Kidney glomerular epithelial cell (primary cell): Measurements from ENCODE around the gene CHST9.
"Not testable (repeated sequence)": the region's sequence is repeated elsewhere in the genome, so short reads cannot be mapped to it uniquely, and the experiment has no call there.

Experiments used
- DNase-seq: peaks from one replicate; lab custom pipeline; 2025; lab: John Stamatoyannopoulos, UW

CHST9 gene

DNA sequence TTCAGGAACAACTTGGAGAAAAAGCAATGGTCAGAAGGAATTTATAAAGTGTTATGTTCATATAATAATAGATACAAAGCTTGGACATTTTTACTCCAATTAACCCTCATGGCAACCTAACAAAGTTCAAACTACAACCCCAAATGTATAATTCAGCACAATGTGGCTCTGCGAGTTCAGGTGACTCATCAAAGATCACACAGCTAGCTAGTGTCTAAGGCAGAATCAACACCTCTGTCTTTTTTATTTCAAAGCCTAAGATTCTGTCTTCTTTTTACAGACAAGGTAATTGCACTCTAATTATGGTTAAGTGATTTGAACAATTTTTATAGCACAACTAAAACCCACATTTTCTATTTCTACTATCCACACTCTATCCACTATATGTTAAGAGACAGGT, 90.5 kb downstream of the CHST9 start:
- no peak for DNase-seq

DNA sequence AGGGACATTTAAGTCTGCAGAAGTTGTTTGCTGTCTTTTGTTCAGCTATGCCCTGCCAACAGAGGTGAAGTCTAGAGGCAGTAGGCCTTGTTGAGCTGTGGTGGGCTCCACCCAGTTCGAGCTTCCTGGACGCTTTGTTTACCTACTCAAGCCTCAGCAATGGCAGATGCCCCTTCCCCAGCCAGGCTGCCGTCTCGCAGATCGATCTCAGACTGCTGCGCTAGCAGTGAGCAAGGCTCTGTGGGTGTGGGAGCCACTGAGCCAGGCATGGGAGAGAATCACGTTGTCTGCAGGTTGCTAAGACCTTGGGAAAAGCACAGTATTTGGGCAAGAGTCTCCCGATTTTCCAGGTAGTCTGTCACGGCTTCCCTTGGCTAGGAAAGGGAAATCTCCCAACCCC, 91.8 kb downstream of the CHST9 start:
- not testable (repeated sequence) for DNase-seq

- DNase-seq = no peak
Measured at GRCh38 chr18:27081701-27082100, 103.4 kb downstream of the CHST9 start.

DNA sequence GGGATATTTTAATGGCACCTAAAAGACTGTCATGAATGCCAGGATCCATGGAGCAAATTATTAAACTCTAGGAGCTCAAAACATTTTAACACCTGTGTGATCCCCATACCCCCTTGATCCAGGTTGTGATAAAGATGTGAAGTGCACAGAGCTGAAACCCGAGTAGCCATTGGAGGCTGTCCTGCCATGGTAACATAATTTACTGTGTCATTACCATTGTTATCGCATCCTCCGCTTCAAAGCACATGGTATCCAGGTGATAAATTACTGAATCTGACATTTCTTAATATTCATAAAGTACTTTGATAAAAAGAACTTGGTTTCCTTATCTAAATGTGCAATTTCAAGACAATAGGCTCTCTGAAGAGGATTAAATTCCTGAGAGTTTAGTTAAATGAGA, 109.3 kb downstream of the CHST9 start:
- peak; percentile 0 for DNase-seq

DNA sequence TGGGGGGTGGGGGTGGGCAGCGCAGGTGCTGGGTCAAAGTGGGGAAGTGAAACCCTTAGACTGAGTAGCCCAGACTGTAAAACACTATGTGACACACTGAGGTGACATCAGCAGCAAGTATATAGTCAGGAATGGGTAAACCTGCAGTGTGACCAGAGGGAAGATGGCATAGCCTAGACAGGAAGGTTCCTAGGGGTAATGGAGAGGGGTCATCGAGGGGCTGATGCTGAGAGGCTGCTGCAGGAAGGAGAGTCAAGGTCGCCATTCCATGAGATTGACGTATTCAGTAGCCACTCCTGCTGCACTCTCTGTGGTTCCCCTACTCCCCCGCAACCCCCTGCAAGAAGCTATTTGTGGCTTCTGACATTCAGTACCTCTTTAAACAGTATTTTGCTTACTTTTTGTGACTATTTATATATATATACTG, 111.7 kb downstream of the CHST9 start:
- DNase-seq = no peak

DNA sequence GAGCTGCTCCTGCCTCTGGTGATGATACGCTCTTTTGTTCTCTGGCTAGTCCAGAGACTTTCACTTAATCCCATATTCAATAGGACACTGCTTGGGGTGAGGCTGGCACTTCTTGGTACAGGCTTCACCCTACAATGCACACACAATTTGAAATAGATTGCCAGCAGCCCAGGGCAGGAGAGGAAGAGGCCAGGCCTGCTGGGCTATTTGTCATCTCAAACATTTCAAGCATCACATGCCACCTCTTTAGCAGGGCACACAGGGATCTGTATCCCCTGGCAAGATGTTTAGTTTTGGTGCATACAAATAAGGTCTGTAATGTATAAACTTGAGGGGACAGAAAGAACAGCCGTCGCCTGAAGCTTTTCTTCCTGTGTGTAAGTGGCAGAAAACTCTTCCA, 120.4 kb downstream of the CHST9 start:
- no peak for DNase-seq

- DNase-seq = no peak
Measured at GRCh38 chr18:27062802-27063201, 122.3 kb downstream of the CHST9 start.

DNA sequence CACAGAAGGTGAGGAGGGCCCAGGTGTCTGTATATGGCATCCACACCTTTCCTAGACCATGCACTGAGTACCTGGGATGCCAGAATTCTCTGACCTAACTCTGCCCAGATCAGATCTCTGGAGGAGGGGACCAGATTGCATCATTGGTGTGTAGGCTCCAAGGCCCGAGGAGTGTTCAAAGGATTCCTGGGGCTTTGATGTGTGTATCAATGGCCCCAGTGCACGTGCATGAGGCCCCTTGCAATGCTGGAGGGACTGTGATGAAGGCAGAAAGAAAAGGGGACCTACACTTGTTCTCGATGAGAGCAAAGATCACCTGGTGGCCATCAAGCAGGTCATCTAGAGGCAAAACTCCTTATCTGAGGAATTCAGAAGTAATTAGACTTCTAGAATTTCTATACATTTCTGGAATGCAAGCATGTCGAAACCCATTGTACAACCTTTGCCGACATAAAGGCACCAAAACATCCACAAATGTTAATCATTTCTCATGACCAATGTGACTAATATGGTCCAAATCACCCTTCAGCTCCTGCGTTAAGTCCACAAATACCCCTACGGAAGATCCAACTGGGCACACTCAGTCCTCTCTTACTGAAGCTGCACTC, 123.5 kb downstream of the CHST9 start:
- DNase-seq = no peak

GRCh38 chr18:27057519-27058234, 127.4 kb downstream of the CHST9 start:
- DNase-seq = no peak

DNA sequence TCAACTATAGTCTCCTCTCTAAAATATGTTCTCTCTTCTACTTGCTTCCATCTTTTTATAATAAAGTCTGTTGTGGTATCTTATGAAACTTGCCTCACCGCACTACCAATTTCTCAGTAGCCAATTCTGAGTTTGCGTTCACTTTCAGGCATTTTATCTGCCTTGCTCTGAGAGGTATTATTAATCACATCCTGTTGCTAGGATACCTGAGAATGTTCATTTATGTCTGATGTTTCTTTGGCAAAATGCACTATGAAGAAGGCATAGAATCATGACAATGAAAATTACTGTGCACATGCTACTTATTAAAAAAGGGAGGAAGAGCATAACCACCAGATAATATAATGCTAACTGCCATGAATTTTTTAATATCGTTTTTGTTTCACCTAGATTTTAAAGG, 130.2 kb downstream of the CHST9 start:
- no peak for DNase-seq

DNA sequence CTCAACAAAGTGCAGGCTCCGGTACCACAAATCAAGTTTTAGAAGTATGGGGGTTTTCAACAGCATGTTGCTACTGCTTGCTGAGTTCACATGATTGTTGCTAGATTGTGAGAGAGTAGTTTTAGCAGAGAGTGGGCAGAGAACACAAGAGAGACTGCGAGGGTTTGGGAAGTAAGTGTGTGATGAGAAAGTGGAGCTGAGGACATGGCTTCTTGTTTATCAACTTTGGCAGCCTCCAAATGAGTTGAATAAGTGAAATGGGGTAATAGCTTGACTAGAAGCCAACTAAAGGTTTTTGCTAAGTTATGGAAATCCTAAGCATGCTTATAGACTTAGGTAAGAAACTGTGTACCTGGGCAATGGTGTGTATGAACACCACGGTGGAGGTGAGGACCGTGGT, 135.1 kb downstream of the CHST9 start:
- DNase-seq = no peak

GRCh38 chr18:27045342-27045741, 139.8 kb downstream of the CHST9 start:
- DNase-seq = no peak

DNA sequence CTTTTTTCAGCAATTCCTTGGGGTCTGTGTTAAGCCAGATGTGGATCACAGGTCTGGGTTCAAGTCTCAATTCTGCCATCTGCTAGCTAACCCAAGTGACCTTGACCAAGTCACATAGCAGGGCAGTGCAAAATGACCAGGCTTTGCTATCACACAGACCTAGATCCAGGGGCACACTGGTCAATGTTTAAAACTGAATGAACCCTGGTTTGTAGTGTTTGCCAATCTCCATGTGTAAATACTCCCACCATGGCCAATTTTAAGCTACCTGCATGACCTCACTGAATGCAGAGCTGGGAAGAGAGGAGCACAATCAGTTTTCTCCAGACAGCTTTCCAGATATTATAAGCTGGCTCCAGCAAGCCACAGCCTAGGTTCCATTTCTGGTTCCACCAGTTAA, 142.9 kb downstream of the CHST9 start:
- no peak for DNase-seq

DNA sequence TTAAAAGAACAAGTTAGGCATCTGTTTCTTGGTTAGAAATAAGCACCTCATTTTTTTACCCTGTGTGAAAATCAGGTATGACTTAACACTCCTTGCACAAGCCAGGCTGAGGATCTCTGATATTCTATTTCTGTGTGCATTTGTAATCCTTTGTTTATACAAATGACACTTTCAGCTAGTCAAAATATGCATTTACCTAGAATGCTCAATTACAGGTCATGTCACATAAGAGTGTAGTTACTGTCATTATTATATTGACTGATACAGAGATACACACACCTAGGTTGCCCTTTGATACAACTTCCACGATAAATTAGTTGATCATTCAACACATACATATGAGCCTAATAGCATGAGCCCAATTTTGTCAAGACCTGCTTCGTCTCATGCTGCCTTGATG, 144.3 kb downstream of the CHST9 start:
- no peak for DNase-seq

DNA sequence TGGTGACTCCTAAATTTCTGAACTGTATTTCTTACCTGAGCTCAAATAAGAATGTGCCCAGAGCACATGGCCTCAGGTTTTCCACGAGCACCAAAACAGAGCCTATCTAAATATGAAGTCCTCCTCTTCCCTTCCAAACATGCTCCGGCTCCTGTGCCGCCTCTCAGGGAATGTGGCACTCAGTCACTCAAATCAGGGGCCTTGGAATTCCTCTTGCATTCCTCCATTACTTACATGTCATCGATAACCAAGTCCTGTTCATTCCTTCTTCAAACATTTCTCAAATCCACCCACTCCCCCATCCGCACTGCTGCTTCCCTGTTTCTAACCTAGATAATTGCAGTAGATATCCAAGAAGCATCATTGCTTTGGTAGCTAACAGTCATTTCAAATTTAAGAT, 151.4 kb downstream of the CHST9 start:
- no peak for DNase-seq

- DNase-seq = no peak
Measured at GRCh38 chr18:27030421-27030820, 154.7 kb downstream of the CHST9 start.

- DNase-seq = peak; percentile 32
Measured at GRCh38 chr18:27022477-27022876, 162.6 kb downstream of the CHST9 start.

DNA sequence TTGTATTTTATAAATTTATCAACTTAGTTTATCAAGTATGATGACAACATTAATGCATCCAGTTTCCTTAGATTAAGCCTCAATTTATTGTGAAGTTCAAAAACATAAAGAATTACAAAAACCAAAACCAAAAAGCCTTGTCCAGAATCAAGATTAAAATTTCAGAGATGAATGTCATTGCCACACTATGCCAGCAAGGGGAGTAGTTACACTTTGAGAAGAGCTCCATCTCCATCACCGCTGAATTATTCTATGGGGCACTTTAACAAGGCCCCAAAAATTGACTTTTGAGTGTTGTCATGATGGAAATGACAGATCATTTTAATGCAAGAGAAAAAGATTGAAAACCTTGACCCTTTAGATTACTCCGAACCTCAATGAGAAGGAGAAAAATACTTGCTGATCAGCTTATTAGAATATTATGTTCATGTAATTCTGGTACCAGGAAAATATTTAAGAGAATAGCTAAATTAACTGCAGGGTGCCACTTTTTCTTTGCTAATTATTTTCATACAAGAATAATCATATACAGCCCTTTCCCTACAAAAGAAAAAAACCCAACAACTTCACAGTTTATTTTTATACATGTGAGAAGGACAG, 167.1 kb downstream of the CHST9 start:
- DNase-seq = peak; percentile 20

GRCh38 chr18:27014841-27015240, 170.3 kb downstream of the CHST9 start:
- peak; percentile 66 for DNase-seq

- no peak for DNase-seq
Measured at GRCh38 chr18:27010784-27011183, 174.3 kb downstream of the CHST9 start.

GRCh38 chr18:27009293-27009692, 175.8 kb downstream of the CHST9 start:
- DNase-seq = no peak

GRCh38 chr18:27008575-27008974, 176.5 kb downstream of the CHST9 start:
- DNase-seq = no peak

- DNase-seq = peak; percentile 9
Measured at GRCh38 chr18:27007880-27008279, 177.2 kb downstream of the CHST9 start.

DNA sequence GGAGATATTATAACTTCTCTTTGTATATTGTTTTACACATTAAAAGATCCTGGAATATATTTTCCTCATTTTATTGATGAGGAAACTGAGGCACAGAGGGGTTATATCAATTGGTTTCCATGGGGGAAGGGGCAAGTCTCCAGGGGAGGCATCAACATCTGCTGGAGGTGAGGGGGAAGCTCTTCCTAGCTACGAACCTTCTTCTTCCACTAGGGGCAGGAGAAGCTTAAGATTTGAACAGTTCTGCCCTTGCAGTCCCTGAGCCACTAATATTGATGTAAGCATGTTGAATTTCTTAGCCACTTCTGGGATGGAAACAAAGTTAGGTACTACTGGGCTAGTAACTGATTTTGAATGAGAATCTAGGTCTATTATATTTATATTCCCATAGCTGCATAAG, 179.5 kb downstream of the CHST9 start:
- DNase-seq = no peak
